NCI-H510A (cell line): ENCODE results near the gene CKB.

ENCODE experiments used
- DNase-seq: peaks from one replicate; lab custom pipeline; 2025; lab: John Stamatoyannopoulos, UW

CKB gene

DNA sequence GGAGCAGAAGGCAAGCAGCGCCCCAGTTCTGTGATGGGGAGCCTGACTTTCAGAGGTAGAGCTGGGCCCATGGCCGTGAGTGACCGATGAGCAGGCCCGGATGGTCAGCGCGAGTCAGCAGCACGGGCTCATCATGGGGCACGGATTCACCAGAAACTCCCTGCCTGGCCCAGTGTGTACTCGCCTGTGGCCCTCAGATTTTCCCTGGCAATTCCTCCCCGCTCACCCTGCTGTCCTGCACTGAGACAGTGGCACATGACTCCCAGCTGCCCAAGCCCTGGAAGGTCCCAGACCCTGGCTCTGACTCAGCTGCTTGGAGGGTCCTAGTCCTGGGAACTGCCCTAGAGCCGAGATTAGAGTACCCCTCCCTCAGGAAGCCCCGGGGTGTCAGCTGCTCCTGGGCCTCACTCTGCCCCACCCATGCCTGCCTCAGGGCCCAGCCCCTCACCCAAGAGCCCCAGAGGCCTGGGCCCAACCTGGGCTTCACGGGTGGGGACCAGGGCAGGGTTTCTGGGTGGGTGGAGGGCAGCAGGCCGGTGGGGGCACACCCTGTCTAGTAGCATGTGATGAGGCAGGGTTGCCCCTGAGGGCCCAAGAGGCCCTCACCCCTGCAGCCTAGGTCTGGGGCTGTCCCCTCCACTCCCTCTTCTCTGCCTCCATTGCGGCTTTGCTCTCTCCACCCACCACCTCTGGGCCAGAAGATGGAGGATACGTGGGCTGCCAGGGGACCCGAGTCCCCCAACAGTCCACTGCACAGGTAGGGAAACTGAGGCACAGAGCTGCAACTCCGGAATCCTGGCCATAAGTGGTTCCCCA is 14.8 kb upstream of the CKB start:
- DNase-seq: no peak

DNA sequence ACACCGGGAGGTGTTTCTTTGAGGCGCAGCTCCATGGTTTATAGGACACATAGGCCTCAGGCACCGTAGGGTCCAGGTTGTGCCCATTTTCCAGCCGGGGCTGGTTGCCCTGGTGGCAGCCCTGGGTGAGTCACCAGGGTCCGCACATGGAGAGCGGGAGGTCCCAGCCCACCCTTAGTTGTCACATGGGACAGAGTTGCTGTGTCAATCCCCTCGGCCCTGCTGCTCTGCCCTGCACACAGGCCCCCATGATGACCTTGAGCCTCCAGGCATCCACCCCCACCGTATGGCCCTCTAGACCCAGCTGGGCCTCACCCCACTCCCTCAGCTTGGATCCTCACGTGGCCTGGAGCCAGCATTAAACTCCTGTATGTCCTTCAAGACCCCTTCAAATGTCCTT is 14.1 kb upstream of the CKB start:
- no peak for DNase-seq

DNA sequence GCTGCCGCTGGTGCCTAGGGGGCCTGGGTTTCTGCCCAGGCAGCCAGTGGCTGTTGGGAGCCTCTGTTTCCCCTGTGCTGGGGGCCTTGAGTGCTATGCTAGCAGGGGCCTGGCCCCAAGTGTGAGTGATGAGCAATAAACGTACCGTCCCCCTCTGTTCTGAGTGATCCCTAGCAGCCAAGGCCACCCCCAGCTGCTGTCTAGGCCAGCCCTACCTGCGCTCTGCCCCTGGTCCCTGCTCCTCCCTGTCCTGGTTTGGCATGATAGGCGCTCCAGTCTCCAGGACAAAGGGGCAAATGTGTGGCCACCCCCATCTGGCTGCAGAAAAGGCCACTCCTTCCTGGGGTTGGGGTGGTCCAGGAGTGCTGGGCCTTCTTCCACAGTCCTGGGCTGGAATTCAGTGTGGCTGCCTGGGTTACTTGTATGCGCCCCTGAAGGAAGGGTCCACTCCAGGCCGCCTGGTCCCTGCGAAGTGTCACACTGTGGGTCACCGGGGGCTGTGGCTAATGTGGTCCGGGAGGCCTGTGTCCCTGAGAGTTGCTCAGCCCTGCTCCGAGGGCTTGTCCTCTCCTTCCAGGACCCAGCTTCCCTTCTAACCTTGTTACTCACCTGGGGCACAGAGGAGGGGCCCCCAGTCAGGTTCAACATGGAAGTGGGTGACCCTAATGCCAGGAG is 13.4 kb upstream of the CKB start:
- DNase-seq: no peak

DNA sequence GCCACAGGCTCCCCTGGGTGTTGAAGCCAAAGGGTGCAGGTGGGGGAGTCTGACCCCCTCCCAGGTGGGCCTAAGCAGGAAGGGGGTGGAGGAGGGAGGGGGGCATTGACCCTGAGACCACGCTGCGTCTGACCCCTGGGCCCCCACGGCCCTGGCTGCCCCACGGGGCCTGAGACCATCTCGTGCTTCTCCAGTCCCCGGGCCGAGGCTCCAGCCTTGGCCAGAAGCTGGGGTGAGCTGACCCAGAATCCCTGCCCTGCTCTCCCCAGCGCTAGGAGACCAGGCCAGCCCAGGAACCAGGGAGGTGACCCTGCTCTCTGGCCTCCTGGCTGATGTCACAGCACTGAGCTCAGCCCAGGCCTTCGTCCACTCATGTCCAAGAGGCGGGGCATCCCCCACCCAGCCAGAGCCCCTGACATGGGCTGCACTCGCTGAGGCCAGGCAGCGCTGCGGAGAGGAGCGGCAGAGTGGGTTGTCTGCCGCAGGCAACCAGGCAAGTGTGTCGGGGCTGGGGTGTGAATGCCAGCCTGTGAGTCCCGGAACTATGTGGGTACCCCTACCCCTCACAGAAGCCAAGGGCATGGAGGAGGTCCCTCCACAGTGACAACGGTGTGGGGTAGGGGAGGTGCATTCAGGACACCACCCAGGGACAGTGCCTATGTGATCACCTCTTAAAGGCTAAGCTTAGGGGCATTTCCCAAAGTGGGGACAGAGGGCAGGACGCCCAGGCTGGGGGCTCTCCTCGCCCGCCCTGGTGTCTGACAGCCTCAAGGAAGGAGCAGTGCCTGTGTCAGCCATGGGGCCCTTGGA is 12.7 kb upstream of the CKB start:
- DNase-seq: no peak

DNA sequence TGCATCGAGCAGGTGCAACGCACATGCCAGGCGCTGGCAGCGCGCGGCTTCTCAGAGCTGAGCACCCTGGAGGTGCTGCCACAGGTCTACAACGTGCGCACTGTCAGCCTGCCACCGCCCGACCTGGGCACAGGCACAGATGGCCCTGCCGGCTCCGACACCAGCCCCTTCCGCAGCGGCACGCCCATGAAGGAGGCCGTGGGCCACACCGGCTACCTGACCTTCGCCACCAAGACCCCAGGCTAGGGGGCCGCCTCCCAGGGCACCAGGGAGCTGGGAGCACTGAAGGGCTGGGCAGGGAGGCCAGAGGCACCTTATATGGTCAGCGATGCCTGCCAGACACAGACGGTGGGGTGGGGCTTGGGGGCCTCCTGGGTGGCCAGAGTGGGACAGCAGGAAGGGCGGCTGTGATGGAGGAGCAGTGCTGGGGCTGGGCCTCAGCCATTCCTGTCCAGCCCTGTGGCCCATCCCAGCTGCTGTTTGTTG is 12.0 kb upstream of the CKB start:
- DNase-seq: no peak

DNA sequence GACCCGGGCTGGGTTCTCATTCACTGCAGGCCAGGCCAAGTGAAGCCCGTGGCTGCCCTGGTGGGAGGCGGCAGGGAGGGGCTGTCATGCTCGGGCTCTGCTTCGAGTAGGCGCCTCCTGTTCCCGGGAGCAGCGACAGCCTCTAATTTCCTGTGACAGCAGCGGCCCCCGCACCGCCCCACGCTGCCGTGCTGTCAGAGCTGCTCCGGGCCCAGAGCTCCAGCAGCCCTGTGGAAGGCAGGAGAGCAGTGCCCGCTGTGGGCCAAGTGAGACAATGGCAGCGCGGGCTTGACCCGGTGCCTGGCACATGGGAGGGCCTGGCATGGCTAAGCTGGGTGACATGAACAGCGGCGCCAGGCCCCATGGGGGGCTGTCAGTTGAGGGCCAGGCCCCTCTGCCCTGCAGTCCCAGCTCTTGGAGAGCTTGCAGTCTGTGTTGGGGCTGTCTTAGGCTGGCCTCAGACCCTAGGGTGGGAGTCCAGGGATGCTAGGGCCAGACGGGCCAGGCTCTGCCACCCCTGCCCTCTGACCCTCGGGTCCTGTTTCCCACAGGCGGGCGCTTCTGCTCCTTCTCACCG is 11.5 kb upstream of the CKB start:
- DNase-seq: no peak

DNA sequence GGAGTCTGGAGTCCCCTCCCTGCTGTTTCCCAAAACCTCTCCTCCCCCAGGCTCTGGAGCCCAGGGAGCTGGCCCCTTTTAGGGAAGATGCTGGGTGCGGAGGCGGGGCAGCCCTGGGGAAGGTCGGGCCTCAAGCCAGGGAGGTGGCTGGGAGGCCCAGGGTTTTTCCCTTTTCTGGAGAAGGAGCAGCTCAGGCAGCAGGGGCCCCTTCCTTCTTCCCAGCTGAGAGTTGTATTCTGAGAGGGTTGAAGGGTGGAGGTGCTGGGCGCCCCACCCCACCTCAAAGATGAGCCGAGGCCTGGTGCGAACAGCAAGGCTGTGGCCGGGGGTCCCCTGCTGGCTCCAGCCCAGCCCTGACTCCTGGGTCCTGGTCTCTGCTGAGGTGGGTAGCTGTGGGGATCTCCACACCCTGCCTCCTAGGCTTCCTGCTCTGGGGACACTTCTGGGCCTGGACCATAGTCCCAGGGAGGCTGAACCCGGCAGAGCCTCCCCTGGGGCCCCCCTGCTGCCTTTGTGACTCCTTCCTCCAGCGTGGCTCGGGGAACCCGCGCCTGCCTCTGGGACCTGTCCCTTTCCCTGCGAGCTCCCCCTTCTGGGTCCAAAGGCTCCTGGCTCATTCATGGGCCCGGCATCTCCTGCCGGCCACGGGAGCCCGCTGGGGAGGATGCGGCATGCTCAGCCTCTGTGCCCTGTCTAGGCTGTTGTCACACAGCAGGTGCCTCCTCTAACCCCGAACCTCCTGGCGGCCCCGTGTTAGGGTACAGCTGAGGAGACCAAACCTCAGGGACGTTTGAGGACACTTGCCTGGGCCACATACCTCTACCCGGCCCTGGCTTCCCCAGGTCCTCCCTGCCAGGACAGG is 10.7 kb upstream of the CKB start:
- DNase-seq: no peak

DNA sequence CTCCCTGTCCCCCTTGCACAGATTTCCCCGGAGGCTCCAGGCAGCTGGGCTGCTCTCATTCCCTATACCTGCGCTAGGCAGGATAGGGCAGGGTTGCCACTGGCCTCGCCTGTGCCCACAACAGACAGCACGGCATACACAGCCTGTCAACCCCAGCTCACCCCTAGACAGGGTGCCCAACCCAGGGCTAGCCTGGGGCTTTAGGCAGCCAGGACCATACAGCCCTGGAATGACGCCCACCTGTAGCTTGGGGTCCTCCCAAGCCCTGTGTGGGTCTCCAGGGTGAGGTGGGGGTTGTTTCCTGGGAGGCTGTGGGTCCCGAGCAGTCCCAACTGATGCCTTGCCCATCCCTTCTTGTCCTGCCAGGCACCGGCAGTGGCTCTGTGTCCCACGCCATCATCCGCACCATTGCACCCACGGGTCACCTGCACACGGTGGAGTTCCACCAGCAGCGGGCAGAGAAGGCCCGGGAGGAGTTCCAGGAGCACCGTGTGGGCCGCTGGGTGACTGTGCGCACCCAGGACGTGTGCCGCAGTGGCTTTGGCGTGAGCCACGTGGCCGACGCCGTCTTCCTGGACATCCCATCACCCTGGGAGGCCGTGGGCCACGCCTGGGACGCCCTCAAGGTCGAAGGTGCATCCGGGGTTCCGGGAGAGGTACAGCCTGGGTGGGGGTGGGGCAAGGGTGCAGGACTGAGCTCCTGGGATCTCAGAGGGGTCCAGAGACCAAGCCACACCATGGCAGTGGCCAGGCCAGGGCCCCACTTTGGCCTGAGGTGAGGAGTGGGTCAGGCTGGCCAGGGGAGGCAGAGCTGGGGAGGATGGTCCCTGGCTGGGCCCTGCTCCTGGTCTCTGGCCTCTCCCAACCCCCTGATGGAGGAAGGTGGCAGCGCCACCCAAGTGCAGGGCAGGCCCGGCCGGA is 9.8 kb upstream of the CKB start:
- DNase-seq: no peak

DNA sequence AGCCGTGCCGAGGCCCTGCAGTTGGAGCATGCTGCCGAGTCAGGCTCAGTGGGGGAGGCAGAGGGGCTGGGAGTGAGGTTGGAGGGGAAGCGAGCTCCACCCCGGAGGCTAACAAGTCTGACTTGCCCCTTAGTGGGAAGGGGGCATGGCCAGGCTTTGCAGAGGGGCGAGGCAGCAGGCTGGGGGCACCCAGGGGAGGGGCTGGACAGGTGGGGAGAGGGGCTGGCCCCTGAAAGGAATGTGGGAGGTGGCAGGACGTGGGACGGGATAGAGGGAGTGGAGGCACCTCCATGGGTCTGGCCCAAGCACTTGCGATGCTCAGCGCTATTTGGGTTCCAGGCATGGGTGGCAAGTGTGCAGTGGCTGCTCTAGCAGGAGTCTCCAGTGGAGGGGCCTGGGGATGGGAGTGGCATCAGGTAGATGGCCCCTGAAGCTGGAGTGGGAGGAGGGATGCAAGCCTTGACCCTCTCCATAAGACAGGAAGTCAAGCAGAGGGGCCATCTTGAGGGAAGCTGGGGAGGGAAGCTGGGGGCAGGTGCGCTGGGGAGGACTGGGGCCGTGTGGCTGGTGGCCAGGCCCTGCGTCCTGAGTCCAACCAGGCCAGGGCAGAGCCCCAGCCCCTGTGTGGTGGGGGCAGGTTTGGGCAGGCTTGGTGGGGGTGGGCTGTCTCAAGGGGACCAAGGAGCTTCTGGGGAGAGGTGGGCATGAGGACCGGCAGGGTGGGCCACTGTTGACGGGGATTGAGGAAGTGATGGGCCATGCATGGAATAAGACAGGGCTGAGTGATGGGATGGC is 9.0 kb upstream of the CKB start:
- DNase-seq: no peak

DNA sequence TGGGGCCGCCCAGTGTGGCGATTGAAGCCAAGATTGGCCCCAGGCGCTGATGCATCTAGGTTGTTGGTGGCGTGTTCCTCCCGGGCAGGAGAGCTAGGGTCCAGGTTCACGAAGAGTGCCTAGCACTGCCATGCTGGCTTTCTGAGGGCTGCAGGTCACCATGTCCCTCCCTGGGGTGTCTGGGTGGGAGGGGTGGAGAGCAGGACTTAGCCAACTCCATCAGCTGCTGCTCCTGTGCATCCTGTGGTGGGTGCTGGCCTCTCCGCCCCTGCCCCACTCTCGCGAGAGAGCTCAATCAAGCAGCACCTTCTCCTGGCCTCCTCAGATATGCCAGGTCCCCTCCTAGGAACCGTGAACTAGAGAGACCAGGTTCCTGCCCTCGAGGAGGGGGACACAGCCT is 8.2 kb upstream of the CKB start:
- no peak for DNase-seq

DNA sequence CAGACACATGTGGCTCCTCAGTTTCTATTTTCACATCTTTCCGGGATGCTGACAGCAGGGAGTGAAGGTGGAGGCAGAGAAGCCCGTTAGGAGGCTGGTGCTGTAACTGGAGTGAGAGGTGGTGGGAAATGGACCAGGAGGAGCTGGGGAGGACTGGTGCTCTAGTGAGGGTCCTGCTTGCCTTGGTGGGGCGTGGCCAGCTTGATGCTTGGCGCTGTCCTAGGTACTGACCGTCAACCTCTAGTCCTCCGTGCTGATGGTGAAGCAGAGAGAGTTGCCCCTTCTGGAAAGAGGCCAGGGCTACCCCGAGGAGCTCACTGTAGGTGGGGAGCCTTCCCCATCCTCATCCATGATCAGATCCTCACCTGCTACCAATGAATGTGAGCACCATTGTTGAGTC is 7.8 kb upstream of the CKB start:
- DNase-seq: no peak

DNA sequence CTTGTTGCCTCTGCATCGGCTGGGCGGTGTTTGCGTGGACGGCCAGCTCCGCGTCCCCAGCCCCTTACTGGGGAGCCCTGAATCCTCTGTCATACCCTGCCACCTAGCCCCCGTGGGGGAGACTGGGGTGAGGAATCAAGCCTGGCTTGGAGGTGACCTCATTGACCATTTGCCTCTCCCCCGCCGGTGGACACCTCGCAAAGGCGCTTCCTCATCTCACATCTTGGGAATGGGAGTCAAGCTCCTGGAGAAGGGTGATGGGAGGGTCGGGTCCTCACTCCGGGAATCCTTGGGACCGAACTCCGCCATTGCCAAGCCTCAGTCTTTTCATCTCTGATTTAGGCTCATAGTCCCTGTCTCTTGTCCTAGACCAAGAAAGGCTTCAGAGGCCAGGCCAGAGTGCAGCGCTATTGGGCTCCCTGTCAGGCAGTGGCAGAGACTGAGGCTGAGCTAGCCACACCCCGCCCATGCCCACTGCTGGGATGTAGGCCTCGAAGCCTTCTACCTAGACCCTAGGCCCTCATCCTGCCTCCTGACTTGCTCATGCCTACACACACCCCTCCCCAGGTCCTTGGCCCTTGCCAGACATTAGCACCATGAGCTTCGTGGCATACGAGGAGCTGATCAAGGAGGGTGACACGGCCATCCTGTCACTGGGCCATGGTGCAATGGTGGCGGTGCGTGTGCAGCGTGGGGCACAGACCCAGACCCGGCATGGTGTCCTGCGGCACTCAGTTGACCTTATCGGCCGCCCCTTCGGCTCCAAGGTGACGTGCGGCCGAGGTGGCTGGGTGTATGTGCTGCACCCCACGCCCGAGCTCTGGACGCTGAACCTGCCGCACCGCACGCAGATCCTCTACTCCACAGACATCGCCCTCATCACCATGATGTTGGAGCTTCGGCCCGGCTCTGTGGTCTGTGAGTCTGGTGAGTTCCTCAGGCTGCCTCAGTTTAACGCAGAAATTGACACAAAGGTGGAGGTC is 7.0 kb upstream of the CKB start:
- DNase-seq: no peak

DNA sequence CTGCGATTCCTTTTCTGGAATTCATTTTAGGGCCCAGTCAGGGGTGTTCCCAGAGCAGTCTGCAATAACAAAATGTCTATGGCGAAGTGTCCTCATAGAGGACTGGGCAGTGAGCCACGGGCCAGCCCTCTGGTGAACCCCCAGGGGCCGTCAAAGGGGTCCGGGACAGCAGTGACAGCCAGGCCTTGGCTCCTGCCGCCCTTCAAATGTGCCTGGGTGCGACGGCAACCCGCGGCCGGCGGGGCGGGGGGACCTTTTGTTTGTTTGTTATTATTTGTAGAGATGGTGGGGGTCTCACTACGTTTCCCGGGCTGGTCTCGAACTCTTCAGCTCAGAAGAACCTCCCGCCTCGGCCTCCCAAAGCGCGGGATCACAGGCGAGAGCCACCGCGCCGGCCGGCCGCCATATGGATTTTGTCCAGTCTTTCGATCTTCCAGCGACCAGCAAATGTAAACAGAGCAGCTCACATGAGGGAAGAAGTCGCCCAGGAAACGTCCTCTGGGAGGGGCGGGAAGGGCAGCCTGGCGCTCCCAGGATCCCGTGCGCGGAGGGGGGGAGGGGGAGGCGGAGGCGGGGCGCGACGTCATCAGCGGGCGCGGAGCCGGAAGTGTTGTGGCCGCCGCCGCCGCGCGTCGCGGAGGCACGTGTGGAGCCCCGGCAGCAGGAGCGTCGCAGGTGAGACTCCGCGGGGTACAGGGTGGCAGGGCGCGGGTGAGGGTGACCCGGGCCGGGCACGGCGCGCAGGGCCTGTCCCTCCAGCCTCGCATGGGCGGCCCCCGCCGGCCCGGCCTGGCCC is 6.2 kb upstream of the CKB start, which contains the start of gene TRMT61A:
Gene TRMT61A, plus strand, starts transcription at position 610 of the 796 bp plus-strand sequence. CDS start 783 bp downstream, outside the sequence.
- peak; percentile 90 for DNase-seq

DNA sequence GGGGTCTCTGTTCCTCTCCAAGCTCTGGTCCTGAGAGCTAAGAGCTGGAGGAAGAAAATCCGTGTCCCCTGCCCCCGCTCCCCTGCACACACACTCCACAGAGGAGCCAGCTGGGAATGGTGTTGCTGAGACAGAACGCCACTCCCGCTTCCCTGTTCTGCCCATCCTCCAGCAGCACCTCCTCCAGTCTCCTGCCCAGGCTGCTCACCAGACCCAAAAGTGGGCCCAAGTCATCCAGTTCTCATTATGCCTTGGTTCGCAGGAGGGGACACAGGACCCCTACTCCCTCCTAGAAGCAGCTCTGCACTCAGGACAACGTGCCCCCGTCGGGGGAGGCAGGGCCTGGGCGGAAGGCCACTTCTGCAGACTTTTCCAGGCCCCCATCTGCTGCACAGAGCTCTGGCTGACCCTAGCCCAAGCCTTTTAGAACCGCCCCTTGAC is 5.5 kb upstream of the CKB start:
- DNase-seq: no peak

DNA sequence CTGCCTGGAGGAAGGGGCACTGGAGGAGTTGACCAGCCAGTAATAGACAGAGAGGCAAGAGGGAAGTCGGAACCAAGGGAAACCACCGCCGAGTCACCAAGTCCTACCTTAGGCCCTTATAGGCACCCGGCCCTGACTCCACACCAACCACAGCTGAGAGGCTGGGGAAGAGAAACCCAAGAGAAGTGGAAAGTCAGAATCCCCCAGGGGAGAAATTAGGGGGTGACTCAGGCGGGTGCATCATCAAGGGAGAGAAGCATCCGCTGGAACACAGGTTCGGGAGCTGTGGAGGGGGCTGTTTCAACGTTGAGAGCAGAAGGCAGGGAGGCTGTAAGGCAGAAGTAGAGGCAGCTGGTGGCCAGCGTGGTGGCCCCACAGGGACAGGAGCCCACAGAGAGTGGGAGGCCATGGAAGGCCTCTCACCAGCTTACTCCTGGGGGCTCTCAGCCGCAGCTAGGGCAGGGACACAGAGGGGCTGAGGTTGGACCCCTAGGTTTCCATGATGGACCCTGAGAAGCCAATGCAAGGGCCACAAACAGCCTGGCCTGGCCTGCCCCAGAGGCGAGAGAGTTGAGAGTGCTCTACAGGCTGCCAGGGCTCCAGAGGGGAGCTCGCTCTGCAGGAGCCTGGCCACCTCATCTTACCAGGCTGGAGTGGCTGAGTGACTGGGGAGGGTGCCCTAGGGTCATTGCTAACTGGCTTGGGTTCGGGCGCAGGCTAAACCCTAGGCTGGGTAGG is 4.9 kb upstream of the CKB start:
- no peak for DNase-seq

DNA sequence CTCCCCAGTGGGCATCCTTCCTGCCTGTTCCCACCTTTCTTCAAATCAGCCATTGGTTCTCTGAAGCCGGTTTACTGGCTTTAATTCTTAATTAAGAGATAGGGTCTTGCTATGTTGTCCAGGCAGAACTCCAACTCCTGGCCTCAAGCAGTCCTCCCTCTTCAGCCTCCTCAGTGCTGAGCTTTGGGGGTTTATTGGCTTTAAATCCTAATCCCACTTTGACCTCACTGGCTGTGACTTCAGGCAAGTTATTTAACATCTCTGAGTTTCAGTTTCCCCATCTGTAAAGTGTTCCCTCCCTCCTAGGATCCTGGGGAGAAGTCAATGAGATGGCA is 4.3 kb upstream of the CKB start:
- DNase-seq: no peak
